Esophagus muscularis mucosa (tissue), 4 donors: ENCODE results near the gene SLC25A24. TPM values are rescaled to one million over a fixed set of nuclear protein-coding genes. Genes with fewer than 3 reads are reported as not detected.
"Not testable (repeated sequence)": the region's sequence is repeated elsewhere in the genome, so short reads cannot be mapped to it uniquely, and the experiment has no call there.

Experiments
- DNase-seq: peaks from one replicate; pipeline ENCODE4 v3.0.0-alpha.2; 2017; ENCODE audit errors: extremely low spot score
- H3K27ac ChIP-seq, 4 donors: fragments of 200-600 bp; sonication (generic); replicated peaks in 1 of 4; 1 replicate in 3 of 4; 2 replicates in 1 of 4; pipeline ENCODE4 v1.5.1; 2016 to 2019; ENCODE audit warnings: mild to moderate bottlenecking in 1 of 4
- H3K27me3 ChIP-seq, 4 donors: fragments of 200-600 bp; sonication (generic); one replicate each; pipeline versions ENCODE4 v1.5.1 to v1.6.0; 2016 to 2019
- H3K36me3 ChIP-seq, 4 donors: fragments of 200-600 bp; sonication (generic); one replicate each; pipeline ENCODE4 v1.5.1; 2016 to 2019
- H3K4me1 ChIP-seq, 4 donors: fragments of 200-600 bp; sonication (generic); one replicate each; pipeline ENCODE4 v1.5.1; 2016 to 2019
- H3K4me3 ChIP-seq, 4 donors: fragments of 200-600 bp; sonication (generic); 1 replicate in 2 of 4; 2 replicates in 2 of 4; pipeline ENCODE4 v1.5.1; 2016 to 2019; ENCODE audit warnings: mild to moderate bottlenecking in 4 of 4, moderate library complexity in 1 of 4
- H3K9me3 ChIP-seq, 4 donors: fragments of 200-600 bp; sonication (generic); 1 replicate in 3 of 4; 2 replicates in 1 of 4; pipeline ENCODE4 v1.5.1; 2016 to 2019
- CTCF ChIP-seq, 3 experiments: fragments of 200-600 bp in 2 of 3; fragments of 450-650 bp in 1 of 3; sonication (generic) in 2 of 3; IDR thresholded peaks; one replicate each; pipeline ENCODE4 v1.5.1; 2017 to 2019; ENCODE audit warnings: antibody characterized with exemption in 3 of 3, mild to moderate bottlenecking in 2 of 3, moderate library complexity in 1 of 3
- EP300 ChIP-seq: sonication (generic); formaldehyde crosslinking; IDR thresholded peaks from one replicate; pipeline ENCODE4 v1.6.1; 2017; ENCODE audit warnings: antibody characterized with exemption
- POLR2A ChIP-seq: fragments of 450-650 bp; IDR thresholded peaks from one replicate; pipeline ENCODE4 v1.6.1; 2017; ENCODE audit warnings: antibody characterized with exemption, moderate library complexity, mild to moderate bottlenecking, low read depth
- POLR2AphosphoS5 ChIP-seq, 2 donors: sonication (generic); formaldehyde crosslinking; IDR thresholded peaks; one replicate each; pipeline ENCODE4 v1.6.1; 2017; ENCODE audit warnings: antibody characterized with exemption in 2 of 2
- WGBS: methylation state at CpG from one replicate; pipeline ENCODE4 v1.1.5; 2018; 5-methylcytosine and 5-hydroxymethylcytosine counted together
- intact Hi-C: fragments of 100-400 bp; cut with DNase I; formaldehyde crosslinking; loops from one replicate; pipeline ENCODE4 v1.15.1; 2023
- total RNA-seq, 4 donors: library from RNA; depleted of rRNA; stranded (reverse); fragments of >200 nt; gene quantifications; one replicate each; pipeline versions ENCODE4 v1.1.0 to v1.2.1, GENCODE V29; 2016

Gene SLC25A24
- total RNA-seq, 4 donors from 2014 or later: 22.6 to 31.7 (median 24.0) TPM

GRCh38 chr1:108131281-108131680 lies 68.9 kb downstream of the SLC25A24 start:
- H3K4me3 ChIP-seq, H3K9me3 ChIP-seq, DNase-seq, H3K27ac ChIP-seq, H3K4me1 ChIP-seq, intact Hi-C loops, H3K27me3 ChIP-seq: not testable (repeated sequence)
- H3K36me3 ChIP-seq: peaks cover 0 to 21% (median 19%) of the 10 kb centered on the region in 4 donors
- WGBS: 87% methylated on average over 1 of the region's 1 CpG

GRCh38 chr1:108130794-108131193 lies 69.3 kb downstream of the SLC25A24 start:
- H3K4me3 ChIP-seq: no peak overlapping the region
- TF ChIP-seq CTCF (IDR thresholded peaks at IDR 0.05) (no peak), POLR2AphosphoS5 (IDR thresholded peaks at IDR 0.05) (no peak)
- no peaks in the 10 kb centered on the region for H3K27me3 ChIP-seq
- H3K36me3 ChIP-seq: peaks cover 0 to 17% (median 16%) of the 10 kb centered on the region in 4 donors
- no peak overlapping the region for H3K27ac ChIP-seq
- WGBS: 62% methylated on average over 2 of the region's 2 CpGs
- no peaks in the 10 kb centered on the region for H3K9me3 ChIP-seq
- H3K4me1 ChIP-seq: peaks cover 0 to 10% (median 8%) of the 10 kb centered on the region in 4 donors
- intact Hi-C loops: no loop called here
- no peak for DNase-seq

GRCh38 chr1:108129999-108130398 lies 70.1 kb downstream of the SLC25A24 start:
- DNase-seq: no peak
- 86% methylated on average over 4 of the region's 4 CpGs for WGBS
- peaks cover 0 to 13% (median 11%) of the 10 kb centered on the region in 4 donors for H3K36me3 ChIP-seq
- intact Hi-C loops: no loop called here
- peaks cover 0 to 14% (median 12%) of the 10 kb centered on the region in 4 donors for H3K4me1 ChIP-seq
- no peak for TF ChIP-seq EP300
- no peaks in the 10 kb centered on the region for H3K9me3 ChIP-seq
- H3K4me3 ChIP-seq: no peak overlapping the region
- no peaks in the 10 kb centered on the region for H3K27me3 ChIP-seq
- no peak overlapping the region for H3K27ac ChIP-seq

- TF ChIP-seq POLR2AphosphoS5 (IDR thresholded peaks at IDR 0.05): no peak
- peak; percentile 91 to 96 (median 92) for TF ChIP-seq CTCF (IDR thresholded peaks at IDR 0.05)
- TF ChIP-seq POLR2A: no peak
- H3K9me3 ChIP-seq: no peaks in the 10 kb centered on the region
- WGBS: 12% methylated on average over 6 of the region's 7 CpGs
- no peak for DNase-seq
- no peak overlapping the region for H3K4me3 ChIP-seq
- H3K27ac ChIP-seq: no peak overlapping the region
- H3K4me1 ChIP-seq: peaks cover 0 to 14% (median 12%) of the 10 kb centered on the region in 4 donors
- H3K36me3 ChIP-seq: no peaks in the 10 kb centered on the region
- intact Hi-C loops: loop anchor here (1.0 kb wide), 1 partner anchor 343 kb away; no protein-coding TSS in a partner anchor
- H3K27me3 ChIP-seq: no peaks in the 10 kb centered on the region
These were observed 74.6 kb downstream of the SLC25A24 start for GRCh38 chr1:108125312-108126138.

- no peaks in the 10 kb centered on the region for H3K27me3 ChIP-seq
- DNase-seq: no peak
- H3K9me3 ChIP-seq: no peaks in the 10 kb centered on the region
- WGBS: 82% methylated on average over 12 of the region's 12 CpGs
- no peak overlapping the region for H3K27ac ChIP-seq
- no peak for TF ChIP-seq POLR2AphosphoS5 (IDR thresholded peaks at IDR 0.05)
- TF ChIP-seq EP300: no peak
- TF ChIP-seq POLR2A: no peak
- no peak for TF ChIP-seq CTCF (IDR thresholded peaks at IDR 0.05)
- H3K4me1 ChIP-seq: peaks cover 0 to 14% (median 12%) of the 10 kb centered on the region in 4 donors
- intact Hi-C loops: loop anchor here (1.0 kb wide), 1 partner anchor 342 kb away; no protein-coding TSS in a partner anchor
- H3K4me3 ChIP-seq: no peak overlapping the region
- H3K36me3 ChIP-seq: no peaks in the 10 kb centered on the region
These were observed 75.4 kb downstream of the SLC25A24 start for GRCh38 chr1:108124622-108125311.
